ENCODE results near the gene MYH11.

- TF ChIP-seq YY1 (IDR thresholded peaks at IDR 0.05; ENCODE audit: insufficient read depth, insufficient read length) (no peak), ZNF274 (IDR thresholded peaks at IDR 0.05; ENCODE audit: low read depth, low read length) (no peak), SUZ12 (IDR thresholded peaks at IDR 0.05; ENCODE audit: extremely low read depth, insufficient read depth, insufficient read length) (no peak)
Measured at GRCh38 chr16:15748654-15749053, 108.2 kb downstream of the MYH11 start.
